H1 (cell line): ENCODE data around the gene ZNF292. TPM values are rescaled to one million over a fixed set of nuclear protein-coding genes. Genes with fewer than 3 reads are reported as not detected.

ENCODE experiments used
- CTCF ChIA-PET: fragments of 300-600 bp; sonication (Branson Sonifier 250); formaldehyde crosslinking; loops from one replicate; lab custom pipeline; 2021; ENCODE audit not compliant: partially characterized antibody; lab: Charles Lee
- POLR2A ChIA-PET: fragments of 300-600 bp; sonication (Branson Sonifier 250); formaldehyde crosslinking; loops from one replicate; lab custom pipeline; 2021; ENCODE audit warnings: inconsistent platforms; ENCODE audit not compliant: partially characterized antibody; lab: Charles Lee
- DNase-seq, 2 experiments: peaks; one replicate each; pipeline versions ENCODE4 v3.0.0 to v3.0.0-alpha.2; 2010 to 2022; ENCODE audit warnings: low spot score in 2 of 2, low read depth in 1 of 2, mixed read lengths in 1 of 2
- FAIRE-seq: peaks from 2 replicates; lab custom pipeline; 2011; peaks lifted over from hg19 to GRCh38; lab: Jason Lieb, UNC
- H2AFZ ChIP-seq: 2 replicates; pipeline ENCODE4 v1.8.1; 2012; ENCODE audit warnings: low read length, inconsistent platforms
- H2AK5ac ChIP-seq: 2 replicates; pipeline ENCODE4 v1.6.1; 2013; ENCODE audit warnings: low read depth, low read length
- H2BK120ac ChIP-seq: replicated peaks from 2 replicates; pipeline ENCODE3; 2013; ENCODE audit warnings: low read depth, low read length, inconsistent platforms
- H2BK12ac ChIP-seq: 2 replicates; pipeline ENCODE4 v1.6.1; 2013; ENCODE audit warnings: low read depth, low read length
- H2BK15ac ChIP-seq: 2 replicates; pipeline ENCODE4 v1.6.1; 2013; ENCODE audit warnings: low read length
- H2BK20ac ChIP-seq: 2 replicates; pipeline ENCODE4 v1.6.1; 2013; ENCODE audit warnings: low read length
- H2BK5ac ChIP-seq: 2 replicates; pipeline ENCODE4 v1.6.1; 2013; ENCODE audit warnings: low read depth, low read length
- H3K14ac ChIP-seq: 2 replicates; pipeline ENCODE4 v1.6.1; 2013; ENCODE audit warnings: inconsistent platforms; ENCODE audit not compliant: insufficient read length
- H3K18ac ChIP-seq: 2 replicates; pipeline ENCODE4 v1.6.1; 2013; ENCODE audit warnings: low read length; ENCODE audit errors: extremely low read depth
- H3K23ac ChIP-seq: 2 replicates; pipeline ENCODE4 v1.6.1; 2013; ENCODE audit warnings: inconsistent platforms; ENCODE audit not compliant: insufficient read length
- H3K23me2 ChIP-seq: 2 replicates; pipeline ENCODE4 v1.6.1; 2013; ENCODE audit warnings: low read depth, low read length
- H3K27ac ChIP-seq: 2 replicates; pipeline ENCODE4 v1.6.1; 2011; ENCODE audit warnings: low read depth, low read length, inconsistent platforms
- H3K27me3 ChIP-seq, 4 experiments: replicated peaks in 1 of 4; 1 replicate in 1 of 4; 2 replicates in 3 of 4; pipeline versions ENCODE4 v1.6.1 to v1.8.1; 2011 to 2013; ENCODE audit warnings: low read length in 3 of 4, mild to moderate bottlenecking in 3 of 4, inconsistent platforms in 2 of 4, mixed read lengths in 2 of 4, moderate library complexity in 1 of 4; ENCODE audit not compliant: control insufficient read depth in 3 of 4, insufficient read depth in 3 of 4; ENCODE audit errors: extremely low read depth in 1 of 4
- H3K36me3 ChIP-seq, 4 experiments: 2 replicates each; pipeline versions ENCODE4 v1.6.1 to v1.8.1; 2011 to 2013; ENCODE audit warnings: mild to moderate bottlenecking in 4 of 4, low read length in 3 of 4, moderate library complexity in 2 of 4, control low read depth in 1 of 4, inconsistent platforms in 1 of 4; ENCODE audit not compliant: insufficient read depth in 4 of 4, control insufficient read depth in 2 of 4
- H3K4ac ChIP-seq: replicated peaks from 2 replicates; pipeline ENCODE3; 2013; ENCODE audit warnings: low read length, low read depth, mixed read lengths, inconsistent platforms; ENCODE audit not compliant: insufficient read length
- H3K4me1 ChIP-seq, 4 experiments: replicated peaks in 1 of 4; 1 replicate in 1 of 4; 2 replicates in 3 of 4; pipeline versions ENCODE4 v1.6.1 to v1.8.1; 2011 to 2013; ENCODE audit warnings: low read length in 3 of 4, inconsistent platforms in 2 of 4, mixed read lengths in 1 of 4; ENCODE audit not compliant: insufficient read depth in 4 of 4, control insufficient read depth in 3 of 4
- H3K4me2 ChIP-seq, 2 experiments: 2 replicates each; pipeline versions ENCODE4 v1.6.1 to v1.8.1; 2011 to 2013; ENCODE audit warnings: low read depth in 2 of 2, low read length in 2 of 2, control low read depth in 1 of 2, inconsistent platforms in 1 of 2, mild to moderate bottlenecking in 1 of 2; ENCODE audit not compliant: insufficient read depth in 1 of 2
- H3K4me3 ChIP-seq, 4 experiments: fragments of 200-600, 300-600 bp in 1 of 4; sonication (generic), shearing (Covaris generic), sonication (Bioruptor Twin) in 1 of 4; 2 replicates each; pipeline versions ENCODE4 v1.5.1 to v1.8.1; 2011 to 2016; ENCODE audit warnings: low read length in 4 of 4, low read depth in 3 of 4, control low read depth in 2 of 4, inconsistent platforms in 2 of 4, mild to moderate bottlenecking in 2 of 4, mixed read lengths in 1 of 4, moderate library complexity in 1 of 4; ENCODE audit not compliant: insufficient read depth in 2 of 4; ENCODE audit errors: extremely low read depth in 1 of 4
- H3K56ac ChIP-seq: replicated peaks from 2 replicates; pipeline ENCODE3; 2013; ENCODE audit warnings: low read depth, mild to moderate bottlenecking, mixed read lengths, low read length, inconsistent platforms; ENCODE audit not compliant: insufficient read length
- H3K79me1 ChIP-seq: 2 replicates; pipeline ENCODE4 v1.6.1; 2013; ENCODE audit warnings: low read depth, low read length, control low read depth
- H3K79me2 ChIP-seq, 2 experiments: 2 replicates each; pipeline versions ENCODE4 v1.6.1 to v1.8.1; 2012 to 2013; ENCODE audit warnings: low read length in 2 of 2, mild to moderate bottlenecking in 2 of 2, inconsistent platforms in 1 of 2; ENCODE audit not compliant: insufficient read depth in 2 of 2, control insufficient read depth in 1 of 2
- H3K9ac ChIP-seq, 4 experiments: replicated peaks in 1 of 4; 1 replicate in 1 of 4; 2 replicates in 3 of 4; pipeline versions ENCODE4 v1.6.1 to v1.8.1; 2011 to 2013; ENCODE audit warnings: low read depth in 3 of 4, low read length in 3 of 4, control low read depth in 2 of 4, mild to moderate bottlenecking in 2 of 4, moderate library complexity in 2 of 4, inconsistent platforms in 1 of 4; ENCODE audit errors: extremely low read depth in 1 of 4
- H3K9me3 ChIP-seq, 2 experiments: 2 replicates each; pipeline versions ENCODE4 v1.6.1 to v1.8.1; 2012 to 2013; ENCODE audit warnings: mild to moderate bottlenecking in 2 of 2, moderate library complexity in 2 of 2, control low read depth in 1 of 2, inconsistent platforms in 1 of 2, low read depth in 1 of 2, low read length in 1 of 2, mixed read lengths in 1 of 2; ENCODE audit not compliant: insufficient read depth in 2 of 2
- H4K20me1 ChIP-seq, 2 experiments: replicated peaks in 1 of 2; 2 replicates each; pipeline versions ENCODE3 to v1.8.1; 2011 to 2013; ENCODE audit warnings: inconsistent platforms in 2 of 2, low read length in 2 of 2, mild to moderate bottlenecking in 1 of 2; ENCODE audit not compliant: insufficient read depth in 2 of 2, control insufficient read depth in 1 of 2
- H4K5ac ChIP-seq: 2 replicates; pipeline ENCODE4 v1.6.1; 2013; ENCODE audit warnings: low read length, low read depth, mixed read lengths, inconsistent platforms; ENCODE audit not compliant: insufficient read length
- H4K8ac ChIP-seq: 2 replicates; pipeline ENCODE4 v1.8.0; 2013; ENCODE audit warnings: mild to moderate bottlenecking, moderate library complexity, low read length, inconsistent platforms; ENCODE audit not compliant: insufficient read depth; ENCODE audit errors: extremely low read depth
- H4K91ac ChIP-seq: replicated peaks from 2 replicates; pipeline ENCODE3; 2013; ENCODE audit warnings: low read length, mixed read lengths, inconsistent platforms; ENCODE audit not compliant: insufficient read length
- ATF2 ChIP-seq: IDR thresholded peaks from 2 replicates; pipeline ENCODE4 v1.6.1; 2012; ENCODE audit warnings: low read length, inconsistent platforms
- BRCA1 ChIP-seq: IDR thresholded peaks from 2 replicates; pipeline ENCODE4 v1.6.1; 2012; ENCODE audit warnings: low read depth, low read length, improper control_type of control experiment
- CBX8 ChIP-seq: fragments of 300-800, 300-1000 bp; sonication (generic); IDR thresholded peaks from 2 replicates; pipeline ENCODE4 v1.7.1; 2016; ENCODE audit warnings: low read depth, low read length, borderline replicate concordance
- CHD2 ChIP-seq: IDR thresholded peaks from 2 replicates; pipeline ENCODE4 v1.6.1; 2012; ENCODE audit warnings: low read length, improper control_type of control experiment
- GTF2F1 ChIP-seq: IDR thresholded peaks from 2 replicates; pipeline ENCODE4 v1.6.1; 2012; ENCODE audit warnings: low read depth, low read length, improper control_type of control experiment, borderline replicate concordance
- JUN ChIP-seq: IDR thresholded peaks from 2 replicates; pipeline ENCODE4 v1.6.1; 2011; ENCODE audit warnings: low read depth, mild to moderate bottlenecking, improper control_type of control experiment, low read length
- JUND ChIP-seq: IDR thresholded peaks from 2 replicates; pipeline ENCODE4 v1.6.1; 2011; ENCODE audit warnings: mild to moderate bottlenecking, improper control_type of control experiment, low read length
- PHF8 ChIP-seq: fragments of 200-600 bp; sonication (generic); conservative IDR thresholded peaks from 2 replicates; pipeline ENCODE4 v1.7.1; 2012; ENCODE audit warnings: low read depth, mild to moderate bottlenecking, inconsistent platforms, low read length, moderate library complexity
- POLR2A ChIP-seq, 2 experiments: IDR thresholded peaks; 1 replicate in 1 of 2; 2 replicates in 1 of 2; pipeline ENCODE4 v1.6.1; 2011; ENCODE audit warnings: low read depth in 2 of 2, low read length in 2 of 2, mild to moderate bottlenecking in 2 of 2; ENCODE audit errors: control extremely low read depth in 1 of 2
- RBBP5 ChIP-seq: IDR thresholded peaks from 2 replicates; pipeline ENCODE4 v1.7.1; 2012; ENCODE audit warnings: low read depth, mild to moderate bottlenecking, inconsistent platforms, low read length, moderate library complexity, borderline replicate concordance
- RFX5 ChIP-seq: IDR thresholded peaks from 2 replicates; pipeline ENCODE4 v1.6.1; 2011; ENCODE audit warnings: low read depth, low read length, improper control_type of control experiment, borderline replicate concordance
- SP2 ChIP-seq: IDR thresholded peaks from 2 replicates; pipeline ENCODE4 v1.6.1; 2012; ENCODE audit warnings: mild to moderate bottlenecking, low read length, inconsistent platforms
- TBP ChIP-seq: IDR thresholded peaks from 2 replicates; pipeline ENCODE4 v1.6.1; 2011; ENCODE audit warnings: low read depth, low read length, improper control_type of control experiment
- TCF12 ChIP-seq: IDR thresholded peaks from 2 replicates; pipeline ENCODE4 v1.6.1; 2011; ENCODE audit warnings: low read depth, mild to moderate bottlenecking, low read length
- WGBS, 2 experiments: shearing (Covaris generic) in 1 of 2; methylation state at CpG; one replicate each; pipeline versions ENCODE4 v1.1.6 to v1.1.7; 2013 to 2015; ENCODE audit warnings: low lambda C conversion rate in 2 of 2, mixed read lengths in 2 of 2, inconsistent platforms in 1 of 2, low coverage in 1 of 2, missing lambda C conversion rate in 1 of 2; ENCODE audit not compliant: insufficient replicate concordance in 2 of 2, insufficient coverage in 1 of 2, insufficient read length in 1 of 2; ENCODE audit errors: extremely low coverage in 1 of 2, missing lambda C conversion rate in 1 of 2; 5-methylcytosine and 5-hydroxymethylcytosine counted together
- polyA plus RNA-seq, 7 experiments: library from polyadenylated mRNA; depleted of rRNA in 3 of 7; stranded (reverse) in 5 of 7; unstranded in 2 of 7; fragments of >200 nt in 5 of 7; fragments of 200-250 nt in 2 of 7; gene quantifications; 1 replicate in 5 of 7; 2 replicates in 1 of 7; 4 replicates in 1 of 7; pipeline versions ENCODE4 v1.2.1 to v1.2.3, GENCODE V29; 2011 to 2013; ENCODE audit warnings: missing spikeins in 2 of 7, mixed read lengths in 2 of 7
- total RNA-seq: library from RNA; stranded (reverse); fragmentation: NEBNext Ultra II Directional; extraction: Animal tissue kit (Norgen Biotek cat#: 25700); gene quantifications from 2 replicates; pipeline ENCODE4 v1.2.1, GENCODE V29; 2021

ZNF292 gene
- total and polyA plus RNA-seq, 2 of the 8 experiments (the other 6 are each of a cell fraction or from before 2014, with no cell fraction given) = 6.8 to 44.2 TPM

- CTCF ChIA-PET = interaction anchor here (0.7 to 4.7 kb wide), 9 partner anchors 11 to 209 kb away, joined by 3 to 24 read pairs (median 5); no protein-coding TSS in a partner anchor
- H2BK15ac ChIP-seq = no peak overlapping the region
- no peak for TF ChIP-seq RFX5
- no peak for TF ChIP-seq CBX8
- TF ChIP-seq JUND = no peak
- TF ChIP-seq TCF12 = no peak
- TF ChIP-seq JUN = no peak
- no peak for TF ChIP-seq RBBP5
- TF ChIP-seq BRCA1 = no peak
- no peak for TF ChIP-seq TBP
- no peak for TF ChIP-seq POLR2A (IDR thresholded peaks at IDR 0.05; ENCODE audit: control extremely low read depth in 1 of 2, low read depth in 2 of 2, low read length in 2 of 2)
- no peak for TF ChIP-seq GTF2F1
- TF ChIP-seq ATF2 = no peak
- no peak for TF ChIP-seq PHF8
- no peak for TF ChIP-seq SP2
- no peak for TF ChIP-seq CHD2
Measured at GRCh38 chr6:87276624-87277023, 121.3 kb downstream of the ZNF292 start.

More at GRCh38 chr6:87276624-87277023, 121.3 kb downstream of the ZNF292 start:
- no peaks in the 10 kb centered on the region for H3K27me3 ChIP-seq
- H3K23ac ChIP-seq = no peak overlapping the region
- no peaks in the 10 kb centered on the region for H3K79me2 ChIP-seq
- H4K91ac ChIP-seq = no peak overlapping the region
- H2AFZ ChIP-seq = no peak overlapping the region
- no peaks in the 10 kb centered on the region for H3K9me3 ChIP-seq
- no peak overlapping the region for H2BK5ac ChIP-seq
- POLR2A ChIA-PET = interaction anchor here (1.0 kb wide), 1 partner anchor 10 kb away, joined by 3 read pairs; no protein-coding TSS in a partner anchor
- no peak for DNase-seq
- WGBS, 2 experiments = 81% methylated on average over 1 of the region's 1 CpG; no CpG with 5 or more reads in 1 of the 2 experiments
- no peak overlapping the region for H2BK12ac ChIP-seq
- H3K14ac ChIP-seq = no peak overlapping the region
- H4K8ac ChIP-seq = no peak overlapping the region
- H3K23me2 ChIP-seq = no peaks in the 10 kb centered on the region; the same call in 1 of the 2 replicates
- no peak overlapping the region for H3K4ac ChIP-seq
- H4K5ac ChIP-seq = no peak overlapping the region
- no peak overlapping the region for H3K4me2 ChIP-seq
- H2BK20ac ChIP-seq = no peak overlapping the region
- no peak overlapping the region for H3K9ac ChIP-seq
- no peak overlapping the region for H3K56ac ChIP-seq
- H3K4me3 ChIP-seq = no peak overlapping the region
- no peak overlapping the region for H3K27ac ChIP-seq
- no peaks in the 10 kb centered on the region for H3K4me1 ChIP-seq
- no peaks in the 10 kb centered on the region for H4K20me1 ChIP-seq
- no peak overlapping the region for H2BK120ac ChIP-seq
- FAIRE-seq = no peak
- H2AK5ac ChIP-seq = no peak overlapping the region
- no peak overlapping the region for H3K18ac ChIP-seq
- no peaks in the 10 kb centered on the region for H3K79me1 ChIP-seq
- no peaks in the 10 kb centered on the region for H3K36me3 ChIP-seq
